ENCODE results near the gene SDC3. TPM values are rescaled to one million over a fixed set of nuclear protein-coding genes. Genes with fewer than 3 reads are reported as not detected.

SDC3 gene
- total RNA-seq, 2 donors from 2014 or later = 94.1 to 143 TPM

- Mint-ChIP-seq H3K9me3 (no peaks in the 10 kb centered on the region), H3K4me1 (peaks cover 34% of the 10 kb centered on the region), H3K36me3 (ENCODE audit: low read depth) (peaks cover 3% of the 10 kb centered on the region), H3K27me3 (ENCODE audit: insufficient read depth) (no peaks in the 10 kb centered on the region), H3K4me3 (no peak overlapping the region), H3K27ac (peak overlapping the region; percentile 30)
- Histone ChIP-seq H3K27ac (ENCODE audit: low read depth, low read length) (no peak overlapping the region), H3K4me1 (ENCODE audit: control insufficient read depth, insufficient read depth, low read length) (peaks cover 4% of the 10 kb centered on the region), H3K4me3 (ENCODE audit: low read length) (no peak overlapping the region), H3K36me3 (ENCODE audit: control insufficient read depth, insufficient read depth, low read length) (no peaks in the 10 kb centered on the region), H3K9me3 (ENCODE audit: control insufficient read depth, low read length) (no peaks in the 10 kb centered on the region), H3K9ac (ENCODE audit: extremely low read depth, low read length, poor library complexity, severe bottlenecking) (no peak overlapping the region), H3K27me3 (ENCODE audit: control insufficient read depth, insufficient read depth, low read length, poor library complexity, severe bottlenecking) (no peaks in the 10 kb centered on the region)
- TF ChIP-seq CTCF (conservative IDR thresholded peaks at IDR 0.05) = no peak
- 75 to 81% methylated on average over 2 to 11 of the region's 11 CpGs for WGBS, 2 experiments (ENCODE audit: insufficient coverage in 1 of 2, insufficient read length in 1 of 2)
- DNase-seq = no peak
These were observed 6.6 kb downstream of the SDC3 start for GRCh38 chr1:30901798-30902581.

DNA sequence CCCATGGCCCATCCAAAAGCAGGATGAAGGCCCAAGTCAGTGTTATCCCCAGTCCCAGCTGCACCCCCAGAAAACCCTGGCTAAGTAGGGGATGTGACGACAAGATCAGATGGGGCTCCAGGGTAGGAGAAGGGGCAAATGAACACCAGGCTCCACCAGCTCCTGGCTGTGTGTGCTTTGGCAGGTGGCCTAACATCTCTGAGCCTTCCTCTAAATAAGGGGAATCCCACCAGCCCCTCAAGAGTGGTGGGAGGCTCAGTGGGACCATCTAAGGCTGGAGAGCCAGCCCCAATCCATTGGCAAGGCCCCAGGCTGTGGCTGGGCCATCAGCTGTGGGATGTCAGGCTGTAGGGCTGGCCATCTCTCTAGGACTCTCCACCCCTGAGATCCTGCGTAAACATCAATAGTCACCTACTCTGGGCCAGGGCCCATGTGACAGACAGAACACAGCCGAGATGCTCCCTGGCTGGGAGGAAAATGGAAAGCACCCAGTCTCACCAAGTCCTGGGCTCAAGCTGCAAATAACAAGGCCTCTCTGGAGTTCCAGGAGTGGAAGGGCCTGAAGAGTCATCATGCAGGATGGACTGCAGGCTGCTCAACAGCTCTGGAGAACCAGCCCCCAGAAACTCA is 7.5 kb downstream of the SDC3 start:
- no peaks in the 10 kb centered on the region for H3K27me3 ChIP-seq (ENCODE audit: control insufficient read depth, insufficient read depth, low read length, poor library complexity, severe bottlenecking)
- Mint-ChIP-seq H3K27me3 (ENCODE audit: insufficient read depth) (no peaks in the 10 kb centered on the region), H3K4me1 (peaks cover 36% of the 10 kb centered on the region), H3K4me3 (no peak overlapping the region), H3K9me3 (no peaks in the 10 kb centered on the region), H3K36me3 (ENCODE audit: low read depth) (peaks cover 3% of the 10 kb centered on the region), H3K27ac (no peak overlapping the region)
- no peak for TF ChIP-seq CTCF (conservative IDR thresholded peaks at IDR 0.05)
- no peaks in the 10 kb centered on the region for H3K9me3 ChIP-seq (ENCODE audit: control insufficient read depth, low read length)
- H3K36me3 ChIP-seq (ENCODE audit: control insufficient read depth, insufficient read depth, low read length) = no peaks in the 10 kb centered on the region
- no peak overlapping the region for H3K27ac ChIP-seq (ENCODE audit: low read depth, low read length)
- no peak for DNase-seq
- 78 to 84% methylated on average over 1 to 3 of the region's 3 CpGs for WGBS, 2 experiments (ENCODE audit: insufficient coverage in 1 of 2, insufficient read length in 1 of 2)
- H3K4me3 ChIP-seq (ENCODE audit: low read length) = no peak overlapping the region
- no peak overlapping the region for H3K9ac ChIP-seq (ENCODE audit: extremely low read depth, low read length, poor library complexity, severe bottlenecking)
- H3K4me1 ChIP-seq (ENCODE audit: control insufficient read depth, insufficient read depth, low read length) = peaks cover 4% of the 10 kb centered on the region

- no peak overlapping the region for H3K27ac Mint-ChIP-seq
- no peaks in the 10 kb centered on the region for H3K36me3 ChIP-seq (ENCODE audit: control insufficient read depth, insufficient read depth, low read length)
- H3K9ac ChIP-seq (ENCODE audit: extremely low read depth, low read length, poor library complexity, severe bottlenecking) = no peak overlapping the region
- peaks cover 34% of the 10 kb centered on the region for H3K4me1 Mint-ChIP-seq
- H3K4me3 Mint-ChIP-seq = no peak overlapping the region
- 81 to 88% methylated on average over 5 to 6 of the region's 6 CpGs for WGBS, 2 experiments (ENCODE audit: insufficient coverage in 1 of 2, insufficient read length in 1 of 2)
- no peaks in the 10 kb centered on the region for H3K9me3 ChIP-seq (ENCODE audit: control insufficient read depth, low read length)
- no peaks in the 10 kb centered on the region for H3K27me3 Mint-ChIP-seq (ENCODE audit: insufficient read depth)
- DNase-seq = no peak
- H3K36me3 Mint-ChIP-seq (ENCODE audit: low read depth) = peaks cover 3% of the 10 kb centered on the region
- no peak for TF ChIP-seq CTCF (conservative IDR thresholded peaks at IDR 0.05)
- peaks cover 7% of the 10 kb centered on the region for H3K4me1 ChIP-seq (ENCODE audit: control insufficient read depth, insufficient read depth, low read length)
- H3K9me3 Mint-ChIP-seq = no peaks in the 10 kb centered on the region
- no peaks in the 10 kb centered on the region for H3K27me3 ChIP-seq (ENCODE audit: control insufficient read depth, insufficient read depth, low read length, poor library complexity, severe bottlenecking)
- no peak overlapping the region for H3K27ac ChIP-seq (ENCODE audit: low read depth, low read length)
- H3K4me3 ChIP-seq (ENCODE audit: low read length) = no peak overlapping the region
These were observed 8.1 kb downstream of the SDC3 start for GRCh38 chr1:30900486-30900885.

Measured in endodermal cell (in vitro differentiated cells).